GM12864 (cell line): ENCODE data around the gene CDH23.

ENCODE experiments used
- DNase-seq: peaks from one replicate; pipeline ENCODE4 v3.0.0-alpha.2; 2011; ENCODE audit warnings: low read depth
- H3K4me3 ChIP-seq: 2 replicates; pipeline ENCODE4 v1.5.1; 2011; ENCODE audit warnings: mild to moderate bottlenecking, low read depth, low read length, control low read depth
- CTCF ChIP-seq: IDR thresholded peaks from 2 replicates; pipeline ENCODE4 v1.5.1; 2011; ENCODE audit warnings: low read depth, mild to moderate bottlenecking, moderate library complexity, low read length, control low read depth, inconsistent platforms; ENCODE audit errors: missing control alignments

The CDH23 gene

GRCh38 chr10:71737001-71737833 is 340.5 kb downstream of the CDH23 start:
- no peak for DNase-seq
- no peak for TF ChIP-seq CTCF
- H3K4me3 ChIP-seq = no peak overlapping the region

GRCh38 chr10:71737834-71738197 is 341.1 kb downstream of the CDH23 start:
- DNase-seq = no peak
- TF ChIP-seq CTCF = no peak
- H3K4me3 ChIP-seq = no peak overlapping the region

- no peak for TF ChIP-seq CTCF
- no peak overlapping the region for H3K4me3 ChIP-seq
- no peak for DNase-seq
These were observed 342.7 kb downstream of the CDH23 start for GRCh38 chr10:71739358-71739900.

- TF ChIP-seq CTCF = no peak
- H3K4me3 ChIP-seq = no peak overlapping the region
- DNase-seq = no peak
These were observed 343.4 kb downstream of the CDH23 start for GRCh38 chr10:71740069-71740653.

- TF ChIP-seq CTCF = no peak
- no peak for DNase-seq
- H3K4me3 ChIP-seq = no peak overlapping the region
These were observed 344.3 kb downstream of the CDH23 start for GRCh38 chr10:71741029-71741428.

- no peak for DNase-seq
- no peak for TF ChIP-seq CTCF
- no peak overlapping the region for H3K4me3 ChIP-seq
These were observed 345.0 kb downstream of the CDH23 start for GRCh38 chr10:71741671-71742070.
